Activated CD4-positive, alpha-beta T cell treated with anti-CD3 and anti-CD28 coated beads, Interleukin-2, amount 10 ng/mL, durations not matched to agents 7 days and 5 days (primary cell): ENCODE measurements around the gene VPS4A. TPM values are rescaled to one million over a fixed set of nuclear protein-coding genes. Genes with fewer than 3 reads are reported as not detected.
"Not testable (repeated sequence)": the region's sequence is repeated elsewhere in the genome, so short reads cannot be mapped to it uniquely, and the experiment has no call there.

ENCODE experiments used
- CTCF ChIA-PET: fragments of 350-600 bp; sonication (Branson Sonifier 250); formaldehyde crosslinking; loops from one replicate; lab custom pipeline; 2021; ENCODE audit warnings: antibody characterized with exemption; lab: Charles Lee
- POLR2A ChIA-PET: fragments of 350-600 bp; sonication (Branson Sonifier 250); formaldehyde crosslinking; loops from one replicate; lab custom pipeline; 2021; ENCODE audit warnings: antibody characterized with exemption; lab: Charles Lee
- DNase-seq: peaks from one replicate; pipeline ENCODE4 v3.0.0-alpha.2; 2020
- H3K27ac Mint-ChIP-seq: one replicate; pipeline ENCODE4 v1.8.0; 2021; ENCODE audit warnings: mild to moderate bottlenecking, moderate library complexity, mixed read lengths
- H3K27me3 Mint-ChIP-seq: one replicate; pipeline ENCODE4 v1.8.0; 2021; ENCODE audit warnings: mixed read lengths
- H3K36me3 Mint-ChIP-seq: one replicate; pipeline ENCODE4 v1.8.0; 2021; ENCODE audit warnings: low read depth, mixed read lengths
- H3K4me1 Mint-ChIP-seq: one replicate; pipeline ENCODE4 v1.8.0; 2021; ENCODE audit warnings: mixed read lengths
- H3K4me3 Mint-ChIP-seq: one replicate; pipeline ENCODE4 v1.8.0; 2021; ENCODE audit warnings: mild to moderate bottlenecking, moderate library complexity, mixed read lengths
- H3K9me3 Mint-ChIP-seq: one replicate; pipeline ENCODE4 v1.8.0; 2021; ENCODE audit warnings: mixed read lengths
- total RNA-seq, 2 experiments: library from RNA; stranded (reverse); gene quantifications; one replicate each; pipeline ENCODE4 v1.2.3, GENCODE V29; 2021

The VPS4A gene
- total RNA-seq, 2 experiments from 2014 or later = 33.4 to 35.4 TPM

DNA sequence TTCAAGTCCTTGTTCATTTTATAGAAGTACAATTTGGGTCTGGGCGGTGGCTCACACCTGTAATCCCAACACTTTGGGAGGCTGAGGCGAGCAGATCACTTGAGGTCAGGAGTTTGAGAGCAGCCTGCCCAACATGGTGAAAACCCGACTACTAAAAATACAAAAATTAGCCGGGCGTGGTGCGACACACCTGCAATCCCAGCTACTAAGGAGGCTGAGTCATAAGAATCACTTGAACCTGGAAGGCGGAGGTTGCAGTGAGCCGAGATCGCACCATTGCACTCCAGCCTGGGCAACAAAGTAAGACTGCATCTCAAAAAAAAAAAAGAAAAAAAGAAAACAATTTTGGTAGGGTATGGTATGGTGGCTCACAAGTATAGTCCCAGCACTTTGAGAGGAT lies 48.9 kb downstream of the VPS4A start:
- H3K9me3 Mint-ChIP-seq, H3K4me1 Mint-ChIP-seq, DNase-seq, H3K27ac Mint-ChIP-seq, POLR2A ChIA-PET, CTCF ChIA-PET, H3K27me3 Mint-ChIP-seq, H3K4me3 Mint-ChIP-seq: not testable (repeated sequence)
- peaks cover 34% of the 10 kb centered on the region for H3K36me3 Mint-ChIP-seq

DNA sequence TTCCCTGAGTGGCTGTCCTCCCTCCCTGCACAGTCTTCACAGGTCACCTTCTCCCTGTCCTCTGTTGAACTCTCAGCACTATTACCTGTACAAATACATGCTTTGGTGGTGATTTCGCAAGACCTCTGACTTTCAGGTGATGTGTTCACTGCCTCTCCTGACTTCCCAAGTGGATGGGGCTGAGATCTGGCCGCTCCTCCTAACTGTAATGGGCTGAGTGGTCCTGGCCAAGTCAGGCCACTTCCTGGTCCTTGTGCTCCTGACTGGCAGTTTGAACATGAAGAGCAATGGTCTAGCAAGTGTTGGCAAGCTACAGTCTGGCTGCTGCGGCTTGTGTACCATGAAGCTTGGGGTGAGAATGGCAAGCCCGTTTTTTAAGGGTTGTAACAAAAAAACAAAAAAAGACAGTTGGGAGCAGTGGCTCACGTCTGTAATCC lies 52.1 kb downstream of the VPS4A start:
- Mint-ChIP-seq H3K27me3 (no peaks in the 10 kb centered on the region), H3K9me3 (no peaks in the 10 kb centered on the region), H3K4me1 (peaks cover 5% of the 10 kb centered on the region), H3K36me3 (peaks cover 34% of the 10 kb centered on the region), H3K4me3 (no peak overlapping the region), H3K27ac (peak overlapping the region; percentile 7)
- CTCF ChIA-PET = no interaction called here
- DNase-seq = no peak
- POLR2A ChIA-PET = no interaction called here

DNA sequence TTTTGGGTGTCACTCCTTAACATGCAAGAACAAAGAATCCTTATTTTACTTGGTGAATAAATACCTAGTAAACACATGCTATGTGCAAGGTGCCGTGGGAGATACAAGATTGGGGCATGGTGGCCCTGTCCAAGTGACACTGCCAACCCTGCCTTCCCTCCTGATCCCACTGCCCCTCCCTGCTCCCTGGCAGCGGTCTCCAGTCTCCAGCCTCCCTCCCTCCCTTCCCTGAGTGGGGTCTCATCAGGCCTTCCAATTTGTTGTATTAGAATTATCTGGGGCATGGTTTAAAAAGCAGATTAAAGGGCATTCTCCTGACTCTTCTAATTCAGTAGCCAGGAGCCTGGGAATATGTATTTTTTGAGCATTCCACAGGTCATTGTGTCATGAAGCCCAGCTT lies 52.9 kb downstream of the VPS4A start:
- CTCF ChIA-PET = no interaction called here
- H3K27ac Mint-ChIP-seq = no peak overlapping the region
- H3K9me3 Mint-ChIP-seq = no peaks in the 10 kb centered on the region

GRCh38 chr16:69365901-69366300 lies 54.8 kb downstream of the VPS4A start:
- ChIA-PET POLR2A (no interaction called here), CTCF (no interaction called here)
- H3K36me3 Mint-ChIP-seq = peaks cover 49% of the 10 kb centered on the region
- no peaks in the 10 kb centered on the region for H3K9me3 Mint-ChIP-seq
- no peak for DNase-seq
- H3K4me3 Mint-ChIP-seq = no peak overlapping the region
- H3K27ac Mint-ChIP-seq = no peak overlapping the region
- H3K27me3 Mint-ChIP-seq = no peaks in the 10 kb centered on the region
- H3K4me1 Mint-ChIP-seq = peaks cover 9% of the 10 kb centered on the region

More for the DNA sequence above, 52.9 kb downstream of the VPS4A start:
- Mint-ChIP-seq H3K36me3 (peaks cover 38% of the 10 kb centered on the region), H3K4me3 (no peak overlapping the region), H3K4me1 (peaks cover 5% of the 10 kb centered on the region), H3K27me3 (no peaks in the 10 kb centered on the region)
- POLR2A ChIA-PET = no interaction called here
- DNase-seq = no peak

- Mint-ChIP-seq H3K4me3 (no peak overlapping the region), H3K27ac (no peak overlapping the region), H3K9me3 (no peaks in the 10 kb centered on the region), H3K36me3 (peaks cover 44% of the 10 kb centered on the region), H3K4me1 (peaks cover 9% of the 10 kb centered on the region), H3K27me3 (no peaks in the 10 kb centered on the region)
- DNase-seq = no peak
- CTCF ChIA-PET = interaction anchor here (0.5 kb wide), 1 partner anchor 59 kb away, joined by 3 read pairs; no protein-coding TSS in a partner anchor
- POLR2A ChIA-PET = no interaction called here
Measured at GRCh38 chr16:69366431-69366830, 55.3 kb downstream of the VPS4A start.

- no peak for DNase-seq
- ChIA-PET CTCF (no interaction called here), POLR2A (no interaction called here)
- H3K27me3 Mint-ChIP-seq = no peaks in the 10 kb centered on the region
- H3K9me3 Mint-ChIP-seq = no peaks in the 10 kb centered on the region
- H3K36me3 Mint-ChIP-seq = peaks cover 49% of the 10 kb centered on the region
- peaks cover 9% of the 10 kb centered on the region for H3K4me1 Mint-ChIP-seq
- H3K4me3 Mint-ChIP-seq = no peak overlapping the region
- H3K27ac Mint-ChIP-seq = no peak overlapping the region
Measured at GRCh38 chr16:69367980-69368379, 56.8 kb downstream of the VPS4A start.

DNA sequence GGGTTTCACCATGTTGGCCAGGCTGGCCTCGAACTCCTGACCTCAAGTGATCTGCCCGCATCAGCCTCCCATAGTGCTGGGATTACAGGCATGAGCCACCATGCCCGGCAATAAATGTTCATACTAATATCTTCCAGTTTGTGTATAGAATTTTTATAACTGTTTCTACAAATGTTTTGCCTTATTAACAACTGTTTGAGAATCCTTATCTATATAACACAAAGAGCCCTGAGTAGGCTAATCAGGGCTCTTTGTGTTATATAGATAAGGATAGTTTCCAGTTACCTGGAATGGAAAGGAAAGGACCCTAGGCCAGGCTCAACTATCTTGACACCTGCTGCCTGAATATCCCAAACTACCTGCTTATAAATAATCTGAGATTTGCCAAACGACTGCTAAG lies 57.7 kb downstream of the VPS4A start:
- no peak overlapping the region for H3K27ac Mint-ChIP-seq
- no peak overlapping the region for H3K4me3 Mint-ChIP-seq
- CTCF ChIA-PET = no interaction called here
- POLR2A ChIA-PET = no interaction called here
- H3K27me3 Mint-ChIP-seq = no peaks in the 10 kb centered on the region
- H3K36me3 Mint-ChIP-seq = peaks cover 48% of the 10 kb centered on the region
- no peaks in the 10 kb centered on the region for H3K9me3 Mint-ChIP-seq
- DNase-seq = no peak
- H3K4me1 Mint-ChIP-seq = peaks cover 12% of the 10 kb centered on the region

DNA sequence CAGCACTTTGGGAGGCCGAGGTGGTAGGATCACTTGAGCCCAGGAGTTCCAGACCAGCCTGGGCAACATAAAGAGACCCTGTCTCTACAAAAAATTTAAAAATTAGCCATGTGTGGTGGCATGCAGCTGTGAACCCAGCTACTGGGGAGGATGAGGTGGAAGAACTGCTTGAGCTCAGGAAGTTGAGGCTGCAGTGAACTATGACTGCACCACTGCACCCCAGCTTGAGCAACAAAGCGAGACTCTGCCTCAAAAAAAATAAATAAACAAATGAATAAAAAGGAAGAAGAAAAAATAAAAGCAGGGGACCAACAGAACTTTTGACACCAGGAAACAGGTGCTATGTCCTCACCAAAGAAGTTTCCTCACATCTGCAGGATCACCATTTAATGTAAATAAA lies 60.4 kb downstream of the VPS4A start:
- Mint-ChIP-seq H3K4me1 (peaks cover 12% of the 10 kb centered on the region), H3K4me3 (no peak overlapping the region), H3K9me3 (no peaks in the 10 kb centered on the region), H3K27me3 (no peaks in the 10 kb centered on the region), H3K36me3 (peaks cover 42% of the 10 kb centered on the region), H3K27ac (no peak overlapping the region)
- POLR2A ChIA-PET = interaction anchor here (0.6 kb wide), 1 partner anchor 54 kb away, joined by 3 read pairs; no protein-coding TSS in a partner anchor
- CTCF ChIA-PET = no interaction called here
- DNase-seq = no peak

DNA sequence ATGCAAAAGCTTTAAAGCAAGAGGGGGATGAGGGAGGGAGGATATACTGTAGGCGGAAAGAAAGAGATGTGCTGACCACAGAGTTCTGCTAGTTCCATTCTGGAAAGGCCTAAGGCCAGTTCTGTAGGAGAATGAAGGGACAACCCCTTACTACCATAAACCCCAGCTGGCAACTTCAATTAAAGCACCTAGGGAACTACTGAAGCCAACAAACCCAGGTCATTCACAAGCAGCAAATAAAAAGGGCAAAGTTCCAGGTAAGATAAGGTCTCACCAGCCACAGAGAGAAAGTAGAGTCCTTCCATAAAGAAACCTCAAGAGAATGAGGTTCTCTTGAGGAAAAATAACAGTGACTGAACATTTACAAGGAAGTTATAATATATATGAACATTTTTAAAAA lies 61.9 kb downstream of the VPS4A start:
- no peak for DNase-seq
- Mint-ChIP-seq H3K4me1 (peaks cover 12% of the 10 kb centered on the region), H3K9me3 (no peaks in the 10 kb centered on the region), H3K27ac (no peak overlapping the region), H3K27me3 (no peaks in the 10 kb centered on the region), H3K4me3 (no peak overlapping the region), H3K36me3 (peaks cover 41% of the 10 kb centered on the region)
- POLR2A ChIA-PET = no interaction called here
- CTCF ChIA-PET = interaction anchor here (0.8 kb wide), 1 partner anchor 12 kb away, joined by 3 read pairs; no protein-coding TSS in a partner anchor

Other genes with a start within 250 kb of the VPS4A start
- gene HAS3, start 205.7 kb upstream of the VPS4A start, total RNA-seq = under 1 TPM; 0.67 to 0.84 TPM
- gene CHTF8, start 178.8 kb upstream of the VPS4A start, total RNA-seq = 100 to 1,000 TPM; 132 to 165 TPM
- gene UTP4, start 178.7 kb upstream of the VPS4A start, total RNA-seq = 10 to 100 TPM; 51.8 to 53.2 TPM
- 10 to 100 TPM; 20.2 to 25.3 TPM for gene SNTB2, start 124.2 kb upstream of the VPS4A start, total RNA-seq
- 10 to 100 TPM in 1 of 2 experiments, 1 to 10 TPM in 1; 9.1 to 15.2 TPM for gene PDF, start 19.2 kb downstream of the VPS4A start, total RNA-seq
- 10 to 100 TPM; 31.5 to 32.9 TPM for gene COG8, start 28.2 kb downstream of the VPS4A start, total RNA-seq
- gene NIP7, start 28.4 kb downstream of the VPS4A start, total RNA-seq = 10 to 100 TPM; 36.5 to 38.0 TPM
- gene TMED6, start 40.4 kb downstream of the VPS4A start, total RNA-seq = 1 to 10 TPM; 1.0 to 1.3 TPM
- gene TERF2, start 74.7 kb downstream of the VPS4A start, total RNA-seq = 10 to 100 TPM; 41.3 to 53.1 TPM
- gene CYB5B, start 113.3 kb downstream of the VPS4A start, total RNA-seq = 100 to 1,000 TPM; 157 to 178 TPM